GM18511 (cell line): ENCODE results near the gene DAW1.
A peak's percentile ranks its signal among the peaks of the same experiment; 100 is the strongest.
"Not testable (repeated sequence)": the region's sequence is repeated elsewhere in the genome, so short reads cannot be mapped to it uniquely, and the experiment has no call there.

Source experiments
- ATAC-seq: cut with Tn5 transposase; IDR thresholded peaks from one replicate; pipeline ENCODE4 v1.9.1; 2021; ENCODE audit warnings: mild to moderate bottlenecking, moderate library complexity; ENCODE audit not compliant: unreplicated experiment

Gene DAW1, protein sequence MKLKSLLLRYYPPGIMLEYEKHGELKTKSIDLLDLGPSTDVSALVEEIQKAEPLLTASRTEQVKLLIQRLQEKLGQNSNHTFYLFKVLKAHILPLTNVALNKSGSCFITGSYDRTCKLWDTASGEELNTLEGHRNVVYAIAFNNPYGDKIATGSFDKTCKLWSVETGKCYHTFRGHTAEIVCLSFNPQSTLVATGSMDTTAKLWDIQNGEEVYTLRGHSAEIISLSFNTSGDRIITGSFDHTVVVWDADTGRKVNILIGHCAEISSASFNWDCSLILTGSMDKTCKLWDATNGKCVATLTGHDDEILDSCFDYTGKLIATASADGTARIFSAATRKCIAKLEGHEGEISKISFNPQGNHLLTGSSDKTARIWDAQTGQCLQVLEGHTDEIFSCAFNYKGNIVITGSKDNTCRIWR

DNA sequence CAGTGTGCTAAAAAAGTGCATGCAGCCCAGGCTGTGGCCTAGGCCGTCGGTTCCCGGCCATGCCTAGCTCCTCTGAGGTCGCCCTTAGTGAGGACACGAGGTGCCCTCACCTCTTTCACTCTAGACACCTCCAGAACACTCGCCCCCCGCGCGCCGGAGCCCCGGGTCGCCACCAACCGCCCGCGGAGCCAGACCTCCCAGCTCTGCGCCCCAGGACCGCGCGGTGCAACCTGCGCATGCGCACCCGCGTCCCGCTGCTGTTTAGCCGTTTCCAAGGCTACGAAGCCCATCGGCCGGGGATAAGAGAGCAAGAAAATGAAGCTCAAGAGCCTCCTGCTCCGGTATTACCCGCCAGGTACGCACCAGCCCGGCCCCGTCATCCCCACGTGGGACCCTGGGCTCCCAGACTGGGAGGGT lies at the start of gene DAW1:
Gene DAW1 (plus strand): TSS at position 257 of the 417 bp plus-strand sequence. CDS start 59 bp downstream, at position 316.
- ATAC-seq: peak; percentile 84

DNA sequence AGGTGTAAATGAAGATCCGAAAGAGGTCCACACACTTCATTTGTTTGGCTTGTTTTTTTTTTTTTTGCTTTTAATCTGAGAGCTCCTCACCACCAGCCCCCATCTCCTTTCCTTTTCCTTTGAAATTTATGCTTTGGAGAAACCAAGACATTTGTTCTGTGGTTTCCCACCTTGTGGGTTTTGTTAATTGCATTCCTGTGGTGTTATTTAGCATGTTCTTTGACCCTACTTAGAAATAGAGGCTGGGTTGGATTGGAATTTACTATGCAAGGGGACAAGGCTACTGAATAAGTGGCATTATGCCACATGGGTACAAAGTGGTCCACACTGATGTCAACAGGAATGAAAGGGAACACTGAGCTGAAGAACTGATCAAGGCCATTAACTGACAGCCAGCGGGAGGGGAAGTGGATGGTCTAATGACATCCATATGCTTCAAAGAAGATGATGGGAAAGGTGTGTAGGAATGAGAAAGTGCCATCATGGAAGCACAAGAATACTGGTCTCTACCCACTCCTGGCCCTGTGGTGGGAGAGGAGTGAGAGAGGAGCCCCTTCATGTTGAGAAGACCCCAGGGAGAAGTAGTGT lies 48.9 kb upstream of the DAW1 start:
- ATAC-seq: no peak

DNA sequence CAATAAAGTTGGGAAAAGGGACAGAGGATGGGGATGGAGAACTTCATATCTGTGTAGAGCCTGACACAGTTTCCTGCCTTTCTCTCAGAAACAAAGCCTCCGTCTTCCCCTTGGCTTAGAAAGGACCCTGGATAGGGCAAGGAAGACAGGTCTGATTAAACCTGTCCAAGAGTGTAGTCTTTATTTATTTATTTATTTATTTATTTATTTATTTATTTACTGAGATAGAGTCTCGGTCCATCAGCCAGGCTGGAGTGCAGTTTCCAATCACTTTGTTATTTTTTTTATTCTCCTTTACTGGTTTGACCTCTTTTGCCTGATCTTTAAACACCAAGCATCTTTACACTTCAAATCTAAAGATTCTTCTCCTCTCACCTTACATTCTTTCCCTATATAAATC lies 47.5 kb upstream of the DAW1 start:
- no peak for ATAC-seq

DNA sequence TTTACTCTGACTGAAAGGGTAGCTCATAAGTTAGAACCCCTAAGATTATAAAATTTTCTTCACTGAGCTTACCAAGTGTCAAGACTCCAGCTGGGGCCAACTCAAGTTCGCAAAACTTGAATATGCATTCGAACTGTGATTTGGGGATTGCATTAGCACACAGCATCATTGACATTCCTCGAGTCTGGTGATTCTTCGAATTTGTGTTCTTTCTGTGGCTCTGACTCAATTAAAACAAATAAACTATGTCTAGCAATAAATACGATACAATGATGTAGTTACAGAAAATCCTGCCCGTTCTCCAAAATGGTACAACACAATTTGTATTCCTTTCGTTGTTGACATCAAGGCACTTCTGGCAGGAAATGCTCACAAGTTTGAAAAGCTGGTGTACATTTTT lies 46.7 kb upstream of the DAW1 start:
- ATAC-seq: no peak

DNA sequence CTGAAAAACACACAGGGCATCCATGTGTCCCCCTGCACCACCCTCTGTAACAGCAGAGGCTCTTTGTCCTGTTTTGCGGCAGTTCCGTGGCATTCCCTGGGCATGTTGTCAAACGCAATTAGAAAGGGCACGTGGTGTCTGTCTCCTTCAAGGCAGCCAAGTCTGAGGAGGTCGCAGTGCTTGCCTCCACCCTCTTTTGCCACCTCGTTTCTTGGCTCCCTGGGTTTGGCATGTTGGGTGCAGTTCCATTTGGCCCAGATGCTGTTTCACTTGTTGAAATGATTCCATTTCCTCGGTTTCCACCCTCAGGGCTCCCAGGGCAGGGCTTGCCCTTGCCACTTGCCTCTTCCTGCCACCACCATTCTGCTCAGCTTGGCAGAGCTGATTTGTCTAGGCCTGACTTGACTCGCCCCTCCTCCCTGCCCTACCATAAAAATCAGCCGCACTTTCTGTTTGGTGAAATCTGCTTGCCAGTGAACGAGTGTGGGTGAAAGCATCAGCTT lies 45.4 kb upstream of the DAW1 start:
- no peak for ATAC-seq

DNA sequence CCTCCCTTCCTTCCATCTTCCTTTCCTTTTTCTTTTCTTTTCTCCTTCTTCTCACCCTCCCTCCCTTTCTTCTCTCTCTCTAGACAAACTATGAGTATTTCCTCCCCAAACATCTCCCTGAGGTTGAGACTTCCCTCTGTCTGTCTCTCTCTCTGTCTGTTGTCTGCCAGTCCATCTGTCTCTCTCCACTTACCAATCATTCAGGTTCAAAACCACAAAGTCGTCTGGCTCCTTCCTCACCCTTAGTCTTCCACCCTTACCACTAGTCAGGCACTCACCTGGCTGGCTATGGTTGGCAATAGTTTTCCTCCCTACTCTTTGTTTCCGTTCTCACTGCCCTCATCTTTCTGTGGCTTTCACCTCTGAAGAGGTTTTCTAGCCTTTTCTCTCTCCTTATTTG lies 44.9 kb upstream of the DAW1 start:
- ATAC-seq: no peak

DNA sequence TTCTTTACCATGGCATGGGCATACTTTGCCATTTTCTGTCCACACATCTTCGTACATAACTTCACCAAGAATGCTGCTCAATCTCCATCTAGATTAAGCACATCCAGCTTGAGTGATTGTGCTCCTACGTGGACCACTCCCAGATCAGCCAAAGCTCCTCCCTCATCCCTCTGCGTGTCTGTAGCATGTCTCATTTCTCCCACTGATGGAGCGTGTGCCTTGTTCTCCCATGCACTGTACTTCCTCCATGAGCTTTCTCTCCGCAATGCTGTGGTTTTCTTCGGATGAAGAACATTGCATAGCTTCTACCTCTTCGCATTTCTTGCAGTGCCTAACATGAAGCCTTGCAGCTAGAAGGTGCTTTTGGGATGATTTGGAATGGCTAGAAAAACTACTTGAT lies 44.3 kb upstream of the DAW1 start:
- ATAC-seq: no peak

DNA sequence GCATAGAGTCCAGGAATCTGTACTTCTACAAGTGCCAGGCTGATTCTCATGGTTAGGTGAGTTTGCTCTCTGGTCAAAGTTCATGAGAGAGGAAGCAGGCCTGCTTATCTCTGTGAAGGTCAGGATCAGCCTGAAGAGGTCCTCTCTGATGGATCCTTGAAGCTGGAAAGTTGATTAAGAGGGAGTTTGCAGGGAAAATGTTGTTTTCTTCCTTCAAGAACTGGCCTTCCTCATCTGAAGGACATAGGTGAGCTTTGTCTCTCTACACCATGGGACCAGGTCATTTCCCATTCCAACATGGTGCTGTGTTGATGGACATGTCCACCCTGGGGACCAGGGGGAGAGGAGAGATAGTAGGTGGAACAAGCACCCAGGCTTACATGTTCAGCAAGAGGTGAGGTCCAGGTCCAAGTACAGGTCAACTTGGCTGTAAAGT lies 42.9 kb upstream of the DAW1 start:
- ATAC-seq: no peak

DNA sequence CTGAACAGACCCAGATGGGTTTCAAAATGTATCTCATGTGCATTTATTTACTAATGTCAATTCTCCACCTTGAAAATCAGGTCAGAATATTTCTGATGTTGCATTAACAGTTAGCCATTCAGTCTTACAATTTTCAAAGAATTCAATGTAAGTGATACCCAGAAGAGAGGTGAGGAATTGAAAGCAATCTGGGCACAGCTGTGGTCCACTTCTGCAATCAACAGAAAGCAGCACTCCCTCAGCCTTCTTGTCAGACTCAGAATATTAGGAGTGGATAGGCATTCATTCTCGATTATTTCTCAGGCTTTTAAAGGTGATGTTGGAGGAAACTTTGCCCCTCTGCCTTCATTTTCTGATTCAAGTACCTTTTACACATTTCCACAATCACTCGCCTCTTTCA lies 42.1 kb upstream of the DAW1 start:
- ATAC-seq: no peak

DNA sequence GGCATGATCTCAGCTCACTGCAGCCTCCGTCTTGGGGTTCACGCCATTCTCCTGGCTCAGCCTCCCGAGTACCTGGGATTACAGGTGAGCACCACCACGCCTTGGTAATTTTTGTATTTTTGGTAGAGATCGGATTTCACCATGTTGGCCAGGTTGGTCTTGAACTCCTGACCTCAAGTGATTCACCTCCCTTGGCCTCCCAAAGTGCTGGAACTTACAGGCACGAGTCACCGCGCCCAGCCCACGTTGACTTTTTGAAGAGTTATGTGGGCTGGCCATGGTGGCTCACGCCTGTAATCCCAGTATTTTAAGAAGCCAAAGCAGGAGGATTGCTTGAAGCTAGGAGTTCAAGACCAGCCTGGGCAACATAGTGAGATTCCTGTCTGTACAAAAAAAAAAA lies 37.0 kb upstream of the DAW1 start:
- no peak for ATAC-seq

DNA sequence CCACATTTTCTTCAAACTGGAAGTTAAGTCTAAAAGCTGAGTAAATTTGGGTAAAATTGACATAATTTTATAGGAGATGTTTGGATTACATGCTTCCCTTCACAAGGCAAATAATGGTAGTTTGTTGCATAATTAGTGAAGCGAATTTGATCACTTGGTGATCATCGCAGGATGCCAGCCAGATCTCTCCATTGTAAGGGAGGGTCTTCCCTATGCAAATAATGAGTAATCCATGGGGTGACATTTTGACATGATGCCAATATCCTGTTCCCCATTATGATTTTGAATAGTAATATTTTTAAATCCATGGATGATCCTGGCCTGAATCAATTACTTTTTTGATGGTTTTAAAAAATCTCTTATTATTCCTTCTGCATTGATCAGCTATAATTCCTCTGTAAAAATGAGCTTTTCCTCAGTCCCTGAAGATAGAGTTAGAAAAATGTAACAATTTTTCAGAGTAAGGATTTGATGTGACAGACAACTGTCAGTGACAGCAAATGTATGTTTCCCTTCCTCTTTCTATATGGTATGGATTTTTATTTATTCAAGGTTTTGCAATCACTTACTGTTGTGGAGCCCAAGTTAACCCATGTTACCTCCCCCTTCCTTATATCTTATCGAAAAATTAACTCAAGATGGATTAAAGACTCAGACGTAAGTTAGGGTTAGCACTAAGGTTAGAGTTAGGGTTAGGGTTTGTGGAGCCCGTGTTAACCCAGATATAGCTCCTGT lies 36.3 kb upstream of the DAW1 start:
- ATAC-seq: no peak

DNA sequence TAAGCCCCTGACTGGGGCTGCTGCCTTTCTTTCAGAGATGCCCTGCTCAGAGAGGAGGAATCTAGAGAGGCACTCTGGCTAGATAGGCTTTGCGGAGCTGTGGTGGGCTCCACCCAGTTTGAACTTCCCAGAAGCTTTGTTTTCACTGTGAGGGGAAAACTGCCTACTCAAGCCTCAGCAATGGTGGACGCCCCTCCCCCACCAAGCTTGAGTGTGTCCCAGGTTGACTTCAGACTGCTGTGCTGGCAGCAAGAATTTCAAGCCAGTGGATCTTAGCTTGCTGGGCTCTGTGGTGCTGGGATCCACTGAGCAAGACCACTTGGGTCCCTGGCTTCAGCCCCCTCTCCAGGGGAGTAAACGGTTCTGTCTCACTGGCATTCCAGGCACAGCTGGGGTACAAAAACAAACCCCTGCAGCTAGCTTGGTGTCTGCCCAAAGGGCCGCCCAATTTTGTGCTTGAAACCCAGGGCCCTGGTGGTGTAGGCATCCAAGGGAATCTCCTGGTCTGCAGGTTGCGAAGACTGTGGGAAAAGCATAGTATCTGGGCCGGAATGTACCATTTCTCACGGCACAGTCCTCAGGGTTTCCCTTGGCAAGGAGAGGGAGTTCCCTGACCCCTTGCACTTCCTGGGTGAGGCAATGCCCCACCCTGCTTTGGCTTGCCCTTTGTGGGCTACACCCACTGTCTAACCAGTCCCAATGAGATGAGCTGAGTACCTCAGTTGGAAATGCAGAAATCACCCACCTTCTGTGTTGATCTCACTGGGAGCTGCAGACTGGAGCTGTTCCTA lies 31.9 kb upstream of the DAW1 start:
- not testable (repeated sequence) for ATAC-seq

DNA sequence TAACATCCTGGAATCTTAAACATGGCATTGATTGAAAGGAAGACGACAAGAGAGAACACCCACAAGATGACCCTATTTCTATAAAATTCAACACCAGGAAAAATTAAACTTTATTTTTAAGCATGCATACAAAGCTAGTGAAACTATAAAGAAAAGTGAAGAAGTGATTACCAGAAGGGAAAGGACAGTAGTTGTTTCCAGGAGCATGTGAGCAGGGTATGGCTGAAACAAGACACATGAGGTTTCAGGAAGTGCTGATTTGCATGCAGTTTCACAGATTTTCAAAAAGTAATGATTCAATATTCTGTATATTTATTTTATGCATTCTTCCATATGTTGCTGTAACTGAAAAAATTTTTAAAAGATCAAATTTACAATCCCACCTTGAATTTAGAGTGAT lies 24.6 kb upstream of the DAW1 start:
- ATAC-seq: peak; percentile 55

DNA sequence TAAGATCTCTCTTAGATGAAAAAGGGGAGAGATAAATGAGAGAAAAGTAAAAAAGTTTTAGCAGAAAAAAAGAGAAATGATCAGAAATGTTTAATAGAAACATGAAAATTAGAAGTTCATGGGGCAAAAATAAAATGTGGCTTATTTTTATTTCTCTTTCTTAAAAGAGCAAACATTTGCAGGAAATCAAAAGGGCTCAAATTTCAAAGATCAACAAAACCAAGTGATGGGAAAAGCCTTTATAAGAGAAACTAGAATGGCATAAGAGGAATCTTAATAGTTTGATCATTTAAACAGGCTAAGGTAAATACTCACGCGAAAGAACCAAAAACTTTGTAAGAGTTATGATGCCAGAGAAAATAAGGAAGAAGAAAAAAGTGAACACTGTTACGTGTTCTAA lies 23.3 kb upstream of the DAW1 start:
- no peak for ATAC-seq

DNA sequence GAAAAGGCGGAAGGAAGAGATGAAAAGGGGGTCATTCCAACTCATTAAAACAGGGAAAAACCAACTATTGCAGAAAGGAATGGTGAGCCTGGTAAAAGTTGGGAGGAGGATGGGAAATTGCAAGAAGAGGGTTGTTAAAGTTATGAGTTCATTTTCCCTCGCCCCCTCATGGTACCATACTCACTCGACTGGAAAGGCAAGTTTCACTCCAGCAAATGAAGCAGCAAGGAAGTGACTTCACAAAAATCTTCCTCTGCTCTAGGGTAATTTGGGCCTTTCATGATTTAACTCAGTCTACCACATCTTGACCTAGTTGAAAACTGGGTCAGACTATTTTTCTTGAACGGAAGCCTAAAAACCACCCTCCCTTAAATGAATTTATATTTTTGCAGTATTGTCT lies 22.8 kb upstream of the DAW1 start:
- peak; percentile 70 for ATAC-seq

DNA sequence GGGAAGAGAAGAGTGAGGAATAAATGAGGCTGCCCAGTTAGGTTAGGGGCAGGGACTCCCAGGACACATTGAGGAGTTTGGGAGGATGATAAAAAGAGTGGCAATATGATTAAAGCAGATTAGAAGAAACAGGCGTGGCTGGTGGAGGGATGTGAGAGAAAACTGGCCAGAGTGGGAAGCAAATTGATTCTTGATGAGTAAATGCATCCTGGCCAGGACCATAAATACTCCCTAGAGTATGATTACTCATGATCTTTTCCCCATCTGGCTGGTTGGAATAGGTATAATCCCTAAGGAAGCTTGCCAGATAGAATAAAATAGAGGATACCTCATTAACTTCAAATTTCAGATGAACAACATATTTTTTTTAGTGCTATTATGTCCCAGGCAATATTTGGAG lies 21.5 kb upstream of the DAW1 start:
- ATAC-seq: no peak

DNA sequence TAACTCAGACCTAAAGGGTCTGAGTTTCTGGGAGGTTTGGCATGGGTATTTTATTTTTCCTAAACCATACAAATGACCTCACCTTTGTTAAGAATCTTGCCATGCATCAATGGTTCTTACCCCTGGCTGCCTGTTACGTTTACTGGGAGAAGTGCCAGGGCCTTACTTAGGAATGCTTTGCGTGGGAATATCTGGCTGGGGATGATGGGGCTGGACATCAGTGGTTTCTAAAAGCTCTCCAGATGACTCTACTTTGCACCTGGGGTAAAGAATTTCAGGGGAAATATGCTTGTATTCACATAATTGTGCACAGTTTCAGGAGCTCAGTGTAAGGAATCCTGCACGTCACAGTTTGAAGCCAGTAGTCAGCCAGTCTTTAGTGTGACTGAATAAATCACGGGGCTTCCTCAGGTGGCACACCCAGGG lies 18.2 kb upstream of the DAW1 start:
- no peak for ATAC-seq

DNA sequence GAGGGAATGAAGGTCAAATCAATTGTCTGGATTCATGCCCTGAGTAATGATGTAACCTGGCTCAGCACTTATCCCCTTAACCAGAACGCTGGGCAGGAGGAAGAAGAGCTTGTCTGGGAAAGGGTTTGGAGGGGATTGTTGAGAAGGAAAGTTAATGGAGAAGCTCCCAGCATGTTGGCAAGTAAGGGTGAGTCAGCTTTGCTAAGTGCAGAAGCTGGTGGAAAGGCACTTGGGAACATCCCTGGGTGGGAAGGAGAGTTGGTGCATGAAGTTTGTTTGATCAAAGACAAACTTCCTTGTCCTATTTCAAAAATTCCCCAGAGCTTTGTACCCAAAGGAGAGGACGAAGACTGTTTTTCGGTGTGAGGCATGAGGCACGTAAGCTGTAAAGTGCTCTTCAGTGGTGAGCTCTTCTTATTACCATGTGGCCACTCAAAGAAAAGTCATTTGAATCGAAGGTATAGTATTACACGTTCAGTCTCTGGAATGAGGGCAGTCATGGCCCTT lies 17.6 kb upstream of the DAW1 start:
- ATAC-seq: no peak

DNA sequence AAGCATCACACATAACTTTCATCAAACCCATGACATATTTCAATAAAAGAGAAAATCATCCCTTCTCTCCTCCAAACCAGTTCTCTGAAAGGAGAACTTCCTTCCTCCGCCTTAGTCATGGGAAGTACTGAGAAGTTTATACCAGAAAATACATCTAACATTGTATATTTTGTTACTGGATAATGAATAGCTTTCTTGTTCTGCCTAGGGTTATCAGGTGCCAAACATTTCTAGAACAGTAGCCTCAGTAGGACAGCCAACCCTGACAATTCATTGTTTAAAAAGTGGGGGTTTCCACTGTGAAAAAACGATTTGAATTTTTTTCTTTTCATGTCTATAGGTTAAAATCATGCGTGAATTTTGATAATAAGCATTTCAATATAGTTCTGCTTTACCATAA lies 16.0 kb upstream of the DAW1 start:
- ATAC-seq: no peak

DNA sequence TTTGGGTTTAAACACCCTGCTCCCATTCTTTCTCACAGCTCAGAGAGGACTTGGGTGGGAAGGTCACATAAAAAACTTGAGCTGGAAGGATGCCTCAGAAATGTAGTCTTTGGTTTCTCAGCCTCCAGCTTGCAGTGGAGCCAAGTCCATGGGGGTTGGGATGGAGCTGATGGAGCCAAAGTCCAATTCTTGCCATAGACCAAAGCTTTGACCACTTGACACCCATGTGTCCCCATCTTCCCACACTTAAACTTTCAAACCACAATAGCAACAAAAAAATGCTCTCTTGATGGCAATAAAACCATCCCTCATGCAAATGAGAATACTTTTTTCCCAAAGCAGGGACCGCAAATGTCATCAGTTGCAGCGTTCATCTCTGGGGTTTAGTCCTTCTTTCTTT lies 14.7 kb upstream of the DAW1 start:
- no peak for ATAC-seq

DNA sequence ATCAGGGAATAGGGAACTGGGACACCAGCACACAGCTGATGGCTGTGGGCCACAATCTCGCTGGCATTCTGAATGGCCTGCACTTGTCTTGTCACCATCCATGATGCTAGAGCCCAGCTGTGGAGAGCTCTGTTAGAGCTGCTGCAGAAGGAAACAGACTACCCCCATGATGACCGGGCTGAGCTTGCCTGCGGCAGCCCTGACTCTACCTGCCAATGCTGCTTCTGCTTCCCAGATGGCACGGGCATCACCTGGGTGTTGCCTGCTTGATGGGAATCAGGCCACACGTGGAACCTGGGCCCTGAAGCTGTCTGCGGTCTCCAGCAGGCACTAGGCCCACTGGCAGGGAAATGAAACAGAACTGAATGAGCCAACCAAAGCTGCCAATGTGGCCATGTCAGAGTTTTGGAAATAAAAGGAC lies 11.2 kb upstream of the DAW1 start:
- no peak for ATAC-seq
